ENCODE results near the gene GDPD5.

- TF ChIP-seq CTCF (IDR thresholded peaks at IDR 0.05) (no peak), POLR2A (IDR thresholded peaks at IDR 0.05) (no peak)
These were observed 122.7 kb downstream of the GDPD5 start for GRCh38 chr11:75403037-75403436.

Measured in stomach (tissue), 4 donors.